Measurements from ENCODE around the gene TSEN54. TPM values are rescaled to one million over a fixed set of nuclear protein-coding genes. Genes with fewer than 3 reads are reported as not detected.
A peak's percentile ranks its signal among the peaks of the same experiment; 100 is the strongest.

TSEN54 gene
- polyA plus RNA-seq, 1 donor: 19.4 TPM

GRCh38 chr17:75542728-75543336 lies 26.5 kb downstream of the TSEN54 start:
- no peak for DNase-seq (ENCODE audit: low read depth)

GRCh38 chr17:75544250-75544649 lies 27.9 kb downstream of the TSEN54 start:
- DNase-seq (ENCODE audit: low read depth): no peak

DNA sequence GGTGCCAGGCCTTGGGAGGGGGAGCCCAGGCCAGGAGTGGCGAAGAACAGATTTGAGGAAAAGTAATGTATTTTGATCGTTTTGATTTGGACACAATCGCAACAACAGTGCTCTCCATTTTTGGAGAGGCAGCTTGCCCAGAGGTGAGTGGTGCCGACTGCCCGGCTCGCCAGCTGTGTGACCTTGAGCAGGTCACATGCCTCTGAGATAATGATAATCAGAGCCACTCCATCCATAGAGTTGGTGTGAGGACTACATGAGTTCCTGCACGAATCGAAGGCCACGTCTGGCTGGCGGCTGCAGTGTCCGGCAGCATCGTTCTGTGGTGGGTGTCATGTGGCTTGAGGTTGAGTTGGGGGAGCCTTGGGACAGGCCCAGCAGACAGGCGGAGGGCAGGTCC lies 29.9 kb downstream of the TSEN54 start:
- DNase-seq (ENCODE audit: low read depth): no peak

DNA sequence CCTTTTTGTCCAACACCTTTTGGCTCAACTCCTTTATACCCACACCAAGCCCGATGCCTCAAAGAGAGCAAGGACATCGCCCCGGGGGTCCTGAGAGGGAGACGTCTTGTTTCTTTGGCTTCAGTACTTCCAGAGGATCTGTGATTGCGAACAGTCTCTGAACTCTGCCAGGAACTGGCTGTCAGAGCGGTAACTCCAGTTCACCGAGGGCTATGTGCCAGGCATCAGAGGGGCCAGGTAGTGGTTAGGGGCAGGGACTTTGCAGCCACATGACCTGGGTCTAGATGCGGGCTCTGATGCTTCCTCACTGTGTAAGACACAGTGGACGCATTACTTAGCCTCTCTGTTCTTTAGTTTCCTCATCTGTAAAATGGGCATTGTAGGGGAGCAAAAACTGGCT lies 30.8 kb downstream of the TSEN54 start:
- no peak for DNase-seq (ENCODE audit: low read depth)

GRCh38 chr17:75548813-75549212 lies 32.5 kb downstream of the TSEN54 start:
- no peak for DNase-seq (ENCODE audit: low read depth)

DNA sequence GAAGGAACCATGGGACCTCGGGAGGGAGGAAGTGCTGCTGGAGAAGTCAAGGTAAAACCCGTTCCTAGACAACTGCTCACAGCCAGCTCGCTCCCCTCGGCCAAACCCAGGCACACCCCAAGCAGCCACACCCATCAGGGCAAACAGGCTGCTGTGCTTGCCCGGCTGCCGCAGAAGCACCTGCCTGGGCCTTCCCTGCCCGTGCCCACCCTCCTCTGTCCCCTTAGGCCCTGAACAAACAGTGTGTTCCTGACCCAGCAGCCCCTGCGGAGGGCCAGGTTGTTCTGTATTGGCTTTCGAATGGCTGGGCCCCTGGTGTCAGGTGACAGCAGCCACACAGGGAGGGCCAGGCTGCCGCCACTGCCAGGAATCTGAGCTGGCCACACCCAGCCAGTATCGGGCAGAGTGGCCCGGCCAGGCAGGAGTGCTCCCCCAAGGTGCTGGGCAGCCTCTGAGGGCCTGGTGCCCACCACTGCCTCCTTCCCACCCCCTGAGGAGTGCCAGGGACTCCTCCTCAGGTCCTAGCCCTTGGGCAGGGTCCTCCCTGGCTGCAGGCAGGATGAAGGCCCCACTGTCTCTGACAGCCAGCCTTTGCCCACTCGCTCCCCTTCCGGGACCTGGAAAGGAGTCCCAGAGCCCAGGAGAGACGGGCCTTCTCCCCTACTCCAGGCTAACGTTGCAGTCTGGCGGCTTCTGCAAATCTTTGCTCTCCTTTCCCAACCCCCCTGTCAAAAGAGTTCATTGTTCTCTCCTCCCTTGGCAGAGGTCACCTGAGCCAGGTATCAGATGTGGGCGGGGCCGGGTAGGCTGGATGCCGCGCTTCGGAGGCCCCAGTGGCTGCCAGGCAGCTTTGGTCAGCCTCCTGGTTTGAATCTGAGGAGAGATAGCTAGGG lies 33.2 kb downstream of the TSEN54 start:
- DNase-seq (ENCODE audit: low read depth): no peak

- DNase-seq (ENCODE audit: low read depth): no peak
These were observed 33.8 kb downstream of the TSEN54 start for GRCh38 chr17:75550139-75550465.

DNA sequence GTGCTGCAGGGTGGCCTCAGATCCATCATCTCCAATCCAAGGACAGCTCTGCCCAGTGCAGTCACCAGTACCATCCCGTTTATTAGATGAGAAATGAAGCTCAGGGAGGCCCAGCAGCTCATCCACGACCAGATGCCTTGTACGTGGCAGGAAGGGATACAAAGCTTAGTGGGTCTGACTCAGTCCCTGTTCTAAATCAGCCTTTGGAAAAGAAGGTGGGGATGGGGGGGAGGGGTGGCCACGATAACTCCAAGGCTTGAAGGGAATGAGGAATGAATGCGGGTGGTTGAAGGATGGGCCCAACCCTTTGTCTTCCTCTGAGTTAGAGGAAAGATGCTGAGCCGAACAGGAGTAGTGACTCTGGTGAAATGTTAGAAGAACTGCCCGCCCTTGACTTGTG lies 34.9 kb downstream of the TSEN54 start:
- DNase-seq (ENCODE audit: low read depth): no peak

GRCh38 chr17:75552425-75553294 lies 36.3 kb downstream of the TSEN54 start:
- peak; percentile 24 for DNase-seq (ENCODE audit: low read depth)

GRCh38 chr17:75553295-75554110 lies 37.2 kb downstream of the TSEN54 start:
- DNase-seq (ENCODE audit: low read depth): no peak

GRCh38 chr17:75555679-75556153 lies 39.4 kb downstream of the TSEN54 start:
- no peak for DNase-seq (ENCODE audit: low read depth)

- no peak for DNase-seq (ENCODE audit: low read depth)
These were observed 40.9 kb downstream of the TSEN54 start for GRCh38 chr17:75557075-75557851.

DNA sequence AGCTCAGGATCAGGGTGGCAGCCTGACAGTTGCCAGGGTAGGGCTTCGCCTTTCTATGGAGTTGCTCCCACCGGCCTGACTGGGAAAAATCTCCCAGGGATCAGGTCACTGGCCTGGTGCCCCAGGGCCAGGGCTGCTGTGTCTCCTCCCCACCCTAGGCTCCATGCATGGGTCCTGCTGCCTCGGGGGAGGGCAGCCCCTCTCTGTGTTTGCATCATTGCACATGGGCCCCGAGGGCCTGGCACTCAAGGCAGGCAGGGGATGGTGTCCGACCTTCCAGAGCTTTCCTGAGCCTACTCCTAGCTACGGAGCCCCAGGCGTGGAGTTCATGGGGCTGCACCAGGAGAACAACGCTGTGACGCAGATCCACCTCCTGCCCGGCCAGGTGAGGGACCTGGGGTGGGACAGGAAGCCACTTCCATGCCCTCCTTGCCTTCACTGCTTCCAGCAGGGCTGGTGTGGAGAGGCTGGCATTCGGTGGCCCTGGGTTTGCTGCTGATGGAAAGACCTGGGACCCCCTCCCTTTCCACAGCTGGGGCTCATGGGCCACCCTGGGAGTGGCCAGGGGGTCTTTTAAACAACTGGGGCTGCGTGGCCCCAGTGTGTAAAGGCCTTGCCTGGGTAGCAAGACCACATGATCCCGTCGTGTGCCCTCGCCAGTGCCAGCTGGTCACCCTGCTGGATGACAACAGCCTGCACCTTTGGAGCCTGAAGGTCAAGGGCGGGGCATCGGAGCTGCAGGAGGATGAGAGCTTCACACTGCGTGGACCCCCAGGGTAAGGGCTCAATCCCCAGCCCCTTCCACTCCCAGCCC lies 41.7 kb downstream of the TSEN54 start:
- DNase-seq (ENCODE audit: low read depth): no peak

DNA sequence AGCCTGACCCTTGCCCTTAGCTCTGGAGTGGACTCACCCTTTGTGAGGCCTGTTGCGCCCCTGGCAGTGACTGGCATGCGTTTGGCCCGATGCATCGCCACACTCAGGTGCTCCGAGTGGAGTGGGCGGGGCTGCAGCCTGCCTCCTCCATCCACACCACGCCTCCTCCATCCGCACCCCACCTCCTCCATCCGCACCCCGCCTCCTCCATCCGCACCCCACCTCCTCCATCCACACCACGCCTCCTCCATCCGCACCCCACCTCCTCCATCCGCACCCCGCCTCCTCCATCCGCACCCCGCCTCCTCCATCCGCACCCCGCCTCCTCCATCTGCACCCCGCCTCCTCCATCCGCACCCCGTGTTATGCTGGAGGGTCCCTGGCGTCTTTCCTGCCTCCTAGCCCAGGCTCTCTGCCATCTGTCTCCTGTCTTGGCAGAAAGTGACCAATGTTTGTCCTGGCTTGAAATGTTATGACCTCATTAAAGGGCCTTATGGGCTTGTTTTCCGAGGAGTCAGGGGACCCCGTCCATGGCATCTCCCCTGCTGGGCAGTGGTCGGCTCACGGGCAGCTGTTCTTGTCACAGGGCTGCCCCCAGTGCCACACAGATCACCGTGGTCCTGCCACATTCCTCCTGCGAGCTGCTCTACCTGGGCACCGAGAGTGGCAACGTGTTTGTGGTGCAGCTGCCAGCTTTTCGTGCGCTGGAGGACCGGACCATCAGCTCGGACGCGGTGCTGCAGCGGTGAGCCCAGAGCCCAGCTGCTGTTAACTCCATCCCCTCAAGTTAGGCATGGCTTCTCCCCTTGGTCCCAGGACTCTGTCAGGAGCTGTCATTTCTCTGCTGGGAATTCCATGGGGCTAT lies 42.6 kb downstream of the TSEN54 start:
- no peak for DNase-seq (ENCODE audit: low read depth)

GRCh38 chr17:75559958-75560533 lies 43.7 kb downstream of the TSEN54 start:
- no peak for DNase-seq (ENCODE audit: low read depth)

DNA sequence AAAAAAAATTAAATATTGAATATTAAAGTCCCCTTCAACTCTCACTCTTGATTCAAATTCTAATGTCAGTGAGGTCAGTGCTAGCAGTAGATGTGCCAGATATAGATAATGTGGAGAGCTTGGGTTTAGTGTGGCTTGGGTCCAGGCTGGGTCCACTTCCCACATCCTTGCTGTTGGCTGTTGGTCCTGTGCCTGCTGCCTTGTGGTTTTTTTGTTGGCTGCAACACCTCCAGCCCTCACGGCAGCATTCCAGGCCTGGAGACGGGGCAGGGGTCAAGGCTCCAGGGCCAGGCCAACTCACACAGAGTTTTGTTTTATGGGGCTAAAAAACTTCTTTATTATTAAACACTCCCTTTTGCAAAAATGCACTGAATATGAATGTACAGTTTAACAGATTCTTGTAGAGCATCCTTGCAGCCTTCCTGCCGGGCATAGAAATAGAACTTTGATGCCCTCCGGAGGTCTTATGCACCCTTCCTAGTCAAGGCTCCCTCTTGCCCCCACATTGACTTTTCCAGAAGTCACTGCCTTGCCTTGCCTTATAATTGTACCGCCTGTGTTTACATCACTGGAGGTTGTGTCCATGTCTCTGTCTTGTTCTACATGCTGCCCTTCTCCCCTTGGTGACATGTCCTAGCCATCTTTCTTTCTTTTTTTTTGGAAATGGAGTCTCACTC lies 45.7 kb downstream of the TSEN54 start:
- no peak for DNase-seq (ENCODE audit: low read depth)

DNA sequence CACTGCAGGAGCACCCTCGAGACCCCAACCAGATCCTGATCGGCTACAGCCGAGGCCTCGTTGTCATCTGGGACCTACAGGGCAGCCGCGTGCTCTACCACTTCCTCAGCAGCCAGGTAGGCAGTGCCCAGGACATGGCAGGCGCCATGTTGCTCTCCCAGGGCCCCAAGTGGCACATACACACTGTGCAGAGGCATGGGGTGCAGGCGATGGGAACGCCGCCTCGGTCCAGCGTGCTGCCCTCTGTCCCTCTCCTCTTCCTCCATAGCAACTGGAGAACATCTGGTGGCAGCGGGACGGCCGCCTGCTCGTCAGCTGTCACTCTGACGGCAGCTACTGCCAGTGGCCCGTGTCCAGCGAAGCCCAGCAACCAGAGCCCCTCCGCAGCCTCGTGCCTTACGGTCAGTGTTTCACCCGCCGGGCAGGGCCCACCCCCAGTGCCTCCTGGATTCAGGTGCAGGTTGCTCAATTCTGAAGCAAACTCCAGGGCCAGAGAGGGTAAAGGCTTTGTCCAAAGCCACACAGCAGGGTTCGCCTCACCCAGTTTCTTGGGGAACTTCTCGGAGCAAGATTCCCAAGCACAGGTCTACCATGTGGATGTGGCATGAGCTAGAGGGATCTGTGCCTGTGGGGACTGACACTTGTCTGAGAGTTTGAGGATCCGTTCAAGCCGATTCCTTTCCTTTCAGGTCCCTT lies 46.9 kb downstream of the TSEN54 start:
- DNase-seq (ENCODE audit: low read depth): no peak
